ENCODE measurements around the gene CFAP61.
"Not testable (repeated sequence)": the region's sequence is repeated elsewhere in the genome, so short reads cannot be mapped to it uniquely, and the experiment has no call there.

CFAP61 gene

DNA sequence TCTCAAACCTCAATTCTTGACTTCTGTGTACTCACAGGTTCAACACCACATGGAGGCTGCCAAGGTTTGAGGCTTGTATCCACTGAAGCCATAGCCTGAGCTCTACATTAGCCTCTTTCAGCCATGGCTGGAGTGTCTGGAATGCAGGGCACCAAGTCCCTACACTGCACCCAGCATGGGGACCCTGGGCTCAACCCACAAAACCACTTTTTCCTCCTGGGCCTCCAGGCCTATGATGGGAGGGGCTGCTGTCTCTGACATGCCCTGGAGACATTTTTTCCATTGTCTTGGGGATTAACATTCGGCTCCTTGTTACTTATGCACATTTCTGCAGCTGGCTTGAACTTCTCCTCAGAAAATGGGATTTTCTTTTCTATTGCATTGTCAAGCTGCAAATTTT lies 192.1 kb downstream of the CFAP61 start:
- not testable (repeated sequence) for FAIRE-seq

GRCh38 chr20:20246996-20247633 lies 194.8 kb downstream of the CFAP61 start:
- no peak for FAIRE-seq

GRCh38 chr20:20248620-20249200 lies 196.4 kb downstream of the CFAP61 start:
- FAIRE-seq = no peak

- no peak for FAIRE-seq
Observed at GRCh38 chr20:20251317-20251716, 199.0 kb downstream of the CFAP61 start.

GRCh38 chr20:20251836-20252235 lies 199.5 kb downstream of the CFAP61 start:
- no peak for FAIRE-seq

DNA sequence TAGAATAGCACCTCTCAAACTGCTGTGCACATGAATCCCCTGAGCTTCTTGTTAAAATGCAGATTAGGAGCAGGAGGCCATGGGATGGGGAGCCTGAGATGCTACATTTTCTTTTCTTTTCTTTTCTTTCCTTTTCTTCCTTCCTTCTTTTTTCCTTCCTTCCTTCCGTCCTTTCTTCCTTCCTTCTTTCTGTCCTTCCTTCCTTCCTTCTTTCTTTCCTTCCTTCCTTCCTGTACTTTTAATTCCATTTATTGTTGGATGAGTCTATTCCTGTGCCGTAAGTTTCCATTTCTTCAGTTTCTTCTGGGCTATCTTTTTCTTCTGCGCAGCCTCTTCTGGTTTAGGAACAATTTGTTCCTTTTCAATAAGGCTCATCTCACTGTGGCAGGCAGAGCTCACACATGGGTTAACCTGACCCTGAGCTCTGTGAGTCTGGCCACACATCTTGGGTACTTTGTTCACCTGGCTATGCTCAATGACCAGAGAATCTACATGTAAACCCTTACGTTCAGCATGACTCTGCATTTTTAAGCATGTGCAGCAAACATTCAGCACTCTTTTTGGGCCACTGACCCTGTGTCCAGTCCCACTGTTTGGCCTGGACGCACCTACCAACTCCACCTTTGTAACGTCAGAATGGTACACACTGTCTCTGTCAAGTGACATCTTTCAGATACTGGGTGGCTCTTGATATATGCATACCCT lies 200.9 kb downstream of the CFAP61 start:
- no peak for FAIRE-seq

- FAIRE-seq = no peak
Observed at GRCh38 chr20:20253744-20254330, 201.5 kb downstream of the CFAP61 start.

DNA sequence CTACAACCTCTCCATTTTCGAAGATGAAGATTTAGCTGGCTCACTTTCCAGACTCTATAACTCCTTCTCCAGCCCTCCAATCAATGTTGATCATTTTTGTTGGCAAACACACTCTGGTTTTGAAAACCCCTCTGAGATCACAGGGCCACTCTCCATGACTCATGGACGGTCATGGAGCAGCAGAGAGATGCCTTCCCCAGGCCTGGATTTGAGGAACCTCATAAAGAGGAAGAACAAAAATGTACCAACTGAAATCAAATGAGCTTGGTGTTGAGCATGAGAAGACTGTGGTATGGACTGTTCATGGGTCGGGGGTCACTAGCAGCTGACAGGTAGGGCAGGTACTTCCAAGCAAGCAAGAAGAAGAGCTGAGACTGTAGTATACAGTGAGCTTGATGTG lies 202.8 kb downstream of the CFAP61 start:
- no peak for FAIRE-seq

DNA sequence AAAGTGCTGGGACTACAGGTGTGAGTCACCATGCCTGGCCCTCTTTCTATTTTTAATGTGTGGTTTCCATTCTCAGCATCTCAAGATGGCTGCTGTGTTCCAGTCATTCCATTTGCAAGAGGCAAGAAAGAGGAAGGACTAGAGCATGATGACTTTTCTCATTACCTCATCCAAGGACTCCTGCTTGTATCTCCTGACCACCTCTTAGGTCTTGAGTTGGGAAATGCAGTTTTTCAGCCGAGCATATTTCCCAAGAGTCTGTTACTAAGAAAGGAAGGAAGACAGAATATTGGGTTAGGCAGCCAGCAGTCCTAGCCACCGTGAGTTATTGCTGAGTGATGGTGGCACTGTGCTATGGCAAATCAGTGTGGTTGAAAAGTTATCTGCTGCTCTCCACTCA lies 207.2 kb downstream of the CFAP61 start:
- FAIRE-seq = no peak

GRCh38 chr20:20261159-20261558 lies 208.8 kb downstream of the CFAP61 start:
- no peak for FAIRE-seq

GRCh38 chr20:20265210-20265609 lies 212.9 kb downstream of the CFAP61 start:
- FAIRE-seq = no peak

DNA sequence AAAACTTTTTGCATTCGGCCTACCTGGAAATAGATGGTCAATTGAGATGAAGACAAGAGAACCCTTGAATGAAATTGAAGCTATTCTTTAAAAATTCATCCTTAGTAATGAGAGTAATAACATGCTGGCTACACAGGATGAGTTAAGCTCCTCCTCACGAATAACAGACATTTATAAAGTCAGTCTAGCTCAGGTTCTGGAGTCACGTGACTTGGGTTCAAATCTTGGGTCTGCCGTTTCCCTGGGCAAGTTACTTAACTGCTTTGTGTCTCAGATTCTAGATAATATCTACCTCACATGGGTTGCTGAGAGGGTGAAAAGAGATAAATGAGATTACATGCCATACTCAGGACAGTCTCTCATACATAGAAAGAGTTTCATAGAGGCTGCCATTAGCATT lies 214.2 kb downstream of the CFAP61 start:
- FAIRE-seq = no peak

DNA sequence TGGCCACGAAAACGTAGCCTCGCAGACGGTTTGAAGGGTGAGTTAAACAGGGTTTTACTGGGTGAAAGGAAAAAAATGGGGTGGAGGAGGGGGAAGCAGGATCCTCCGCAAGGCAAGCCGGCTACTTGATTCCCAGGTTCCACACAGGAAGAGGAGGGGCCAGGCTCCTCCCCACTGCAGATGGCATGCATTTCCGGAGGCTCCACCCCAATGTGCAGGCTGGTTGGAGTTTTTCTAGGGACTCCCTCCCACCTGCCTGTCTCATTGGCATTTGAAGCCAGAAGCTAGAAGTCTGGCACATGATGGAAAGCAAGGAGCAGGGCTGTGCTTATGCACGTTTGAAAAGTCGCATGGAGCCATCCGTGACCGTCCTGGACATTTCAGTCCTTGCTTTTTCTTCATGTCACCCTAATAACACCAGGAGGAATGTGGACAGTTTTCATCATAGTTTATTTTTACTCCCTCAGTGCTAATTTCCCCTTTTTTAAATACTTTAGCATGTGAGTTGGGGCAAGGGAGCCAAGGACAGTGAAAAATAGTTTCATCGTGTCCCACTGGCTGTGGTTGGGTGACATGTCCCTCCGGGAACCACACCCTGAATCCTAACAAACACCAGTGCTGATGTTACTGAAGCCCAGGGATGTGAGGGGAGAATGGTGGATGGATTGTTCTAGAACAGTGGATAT lies 215.5 kb downstream of the CFAP61 start:
- no peak for FAIRE-seq

GRCh38 chr20:20271271-20271670 lies 218.9 kb downstream of the CFAP61 start:
- FAIRE-seq = no peak

- no peak for FAIRE-seq
Observed at GRCh38 chr20:20272686-20273085, 220.4 kb downstream of the CFAP61 start.

- no peak for FAIRE-seq
Observed at GRCh38 chr20:20273286-20273685, 221.0 kb downstream of the CFAP61 start.

- no peak for FAIRE-seq
Observed at GRCh38 chr20:20274821-20275220, 222.5 kb downstream of the CFAP61 start.

DNA sequence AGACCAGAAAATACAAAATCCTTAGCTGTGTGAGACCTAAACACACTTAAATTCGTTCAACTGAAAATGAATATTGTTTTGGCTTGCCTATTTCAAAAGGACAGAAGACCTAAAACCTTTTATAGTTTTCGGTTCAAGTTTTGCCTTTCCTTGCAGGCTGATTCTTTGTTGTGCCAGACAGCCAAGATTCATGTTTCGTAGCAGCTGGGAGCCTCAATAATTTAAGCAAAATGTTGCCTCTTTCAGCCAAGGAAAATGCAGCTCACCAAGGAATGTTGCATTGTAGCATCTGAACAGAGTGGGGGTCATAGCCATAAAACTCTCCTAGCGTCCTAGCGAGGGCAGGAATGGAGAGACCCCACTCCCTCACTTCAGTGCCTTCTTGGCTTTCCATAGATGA lies 223.3 kb downstream of the CFAP61 start:
- no peak for FAIRE-seq

- FAIRE-seq = no peak
Observed at GRCh38 chr20:20276811-20277530, 224.6 kb downstream of the CFAP61 start.

GRCh38 chr20:20277894-20278335 lies 225.6 kb downstream of the CFAP61 start:
- no peak for FAIRE-seq

DNA sequence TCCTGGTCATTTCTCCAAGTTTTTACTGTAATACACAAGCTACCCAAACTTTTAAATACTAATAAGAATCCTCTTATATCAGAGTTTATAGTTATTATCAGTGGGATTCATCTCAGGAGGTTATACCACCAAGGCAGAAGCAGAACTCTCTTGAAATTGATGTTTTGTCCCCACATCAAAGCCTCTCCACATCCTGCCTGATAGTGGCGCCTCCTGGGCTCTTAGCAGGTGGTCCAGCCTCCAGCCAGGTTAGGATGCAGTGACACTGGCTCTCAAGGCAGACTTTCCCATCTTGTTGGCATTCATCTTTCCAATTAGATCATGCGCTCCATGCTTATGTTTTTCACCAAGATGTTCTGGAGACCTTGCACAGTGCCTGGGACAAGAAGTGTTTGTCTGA lies 233.7 kb downstream of the CFAP61 start:
- FAIRE-seq = no peak

DNA sequence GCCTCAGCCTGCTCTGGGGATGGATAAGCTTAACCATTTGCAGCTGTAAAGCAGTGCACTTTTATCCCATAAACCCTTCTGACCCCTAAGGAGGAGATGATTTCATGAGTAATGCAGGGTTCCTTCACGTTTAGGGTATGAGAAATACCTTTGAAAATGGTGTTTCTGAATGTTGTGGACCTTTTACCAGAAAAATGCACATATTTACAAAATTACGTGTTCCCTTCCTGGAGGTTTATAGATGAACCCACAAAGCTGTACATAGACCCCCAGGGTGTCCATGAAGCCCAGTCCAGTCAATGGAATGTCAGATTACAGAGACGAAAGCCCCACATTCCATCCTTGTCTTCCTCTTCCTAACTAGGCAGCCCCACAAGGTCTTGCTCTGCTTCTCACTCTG lies 237.0 kb downstream of the CFAP61 start:
- no peak for FAIRE-seq

GRCh38 chr20:20292472-20292871 lies 240.1 kb downstream of the CFAP61 start:
- FAIRE-seq = no peak

All from colon (tissue), 2 donors.